Type B pancreatic cell (in vitro differentiated cells): ENCODE measurements around the gene ZP1. TPM values are rescaled to one million over a fixed set of nuclear protein-coding genes. Genes with fewer than 3 reads are reported as not detected.

Experiments
- DNase-seq: peaks from one replicate; pipeline ENCODE4 v3.0.0; 2021; ENCODE audit warnings: mixed read lengths; ENCODE audit not compliant: unreplicated experiment; ENCODE audit errors: extremely low spot score
- H3K27ac Mint-ChIP-seq: 2 replicates; pipeline ENCODE4 v1.8.0; 2021; ENCODE audit warnings: mild to moderate bottlenecking, mixed read lengths
- H3K27me3 Mint-ChIP-seq: 2 replicates; pipeline ENCODE4 v1.8.0; 2021; ENCODE audit warnings: mixed read lengths
- H3K36me3 Mint-ChIP-seq: 2 replicates; pipeline ENCODE4 v1.8.0; 2021; ENCODE audit warnings: mixed read lengths
- H3K4me1 Mint-ChIP-seq: one replicate; pipeline ENCODE4 v1.8.0; 2021; ENCODE audit warnings: mixed read lengths; ENCODE audit not compliant: unreplicated experiment
- H3K4me3 Mint-ChIP-seq: 2 replicates; pipeline ENCODE4 v1.8.0; 2021; ENCODE audit warnings: mild to moderate bottlenecking, mixed read lengths
- H3K9me3 Mint-ChIP-seq: 2 replicates; pipeline ENCODE4 v1.8.0; 2021; ENCODE audit warnings: mixed read lengths
- CTCF ChIP-seq: fragments of 200-600 bp; sonication (generic); conservative IDR thresholded peaks from 2 replicates; pipeline ENCODE4 v1.5.0; 2021; ENCODE audit warnings: antibody characterized with exemption, mild to moderate bottlenecking
- total RNA-seq: library from RNA; stranded (reverse); gene quantifications from 2 replicates; pipeline ENCODE4 v1.2.1, GENCODE V29; 2021; ENCODE audit warnings: low replicate concordance

ZP1 gene
- total RNA-seq, 1 donor from 2014 or later, result not detected

GRCh38 chr11:60899046-60899936 is 31.9 kb downstream of the ZP1 start:
- TF ChIP-seq CTCF, result peak; percentile 94
- H3K4me3 Mint-ChIP-seq, result no peak overlapping the region
- peaks cover 5% of the 10 kb centered on the region for H3K4me1 Mint-ChIP-seq
- no peaks in the 10 kb centered on the region for H3K27me3 Mint-ChIP-seq
- no peak for DNase-seq
- H3K9me3 Mint-ChIP-seq, result no peaks in the 10 kb centered on the region
- H3K27ac Mint-ChIP-seq, result peak overlapping the region; percentile 52
- peaks cover 10% of the 10 kb centered on the region for H3K36me3 Mint-ChIP-seq

GRCh38 chr11:60899977-60900376 is 32.6 kb downstream of the ZP1 start:
- no peak for TF ChIP-seq CTCF
- Mint-ChIP-seq H3K36me3 (peaks cover 10% of the 10 kb centered on the region), H3K27ac (no peak overlapping the region), H3K27me3 (no peaks in the 10 kb centered on the region), H3K4me1 (peaks cover 9% of the 10 kb centered on the region), H3K4me3 (no peak overlapping the region), H3K9me3 (no peaks in the 10 kb centered on the region)
- DNase-seq, result no peak

- H3K27me3 Mint-ChIP-seq, result no peaks in the 10 kb centered on the region
- peaks cover 16% of the 10 kb centered on the region for H3K4me1 Mint-ChIP-seq
- TF ChIP-seq CTCF, result no peak
- H3K27ac Mint-ChIP-seq, result no peak overlapping the region
- no peak overlapping the region for H3K4me3 Mint-ChIP-seq
- no peak for DNase-seq
- peaks cover 6% of the 10 kb centered on the region for H3K36me3 Mint-ChIP-seq
- no peaks in the 10 kb centered on the region for H3K9me3 Mint-ChIP-seq
These were observed 33.5 kb downstream of the ZP1 start for GRCh38 chr11:60900673-60901404.

- Mint-ChIP-seq H3K9me3 (no peaks in the 10 kb centered on the region), H3K4me3 (peak overlapping the region; percentile 22), H3K27me3 (peaks cover under 1% of the 10 kb centered on the region), H3K4me1 (peaks cover 20% of the 10 kb centered on the region), H3K27ac (no peak overlapping the region), H3K36me3 (peaks cover 3% of the 10 kb centered on the region)
- no peak for DNase-seq
- no peak for TF ChIP-seq CTCF
These were observed 35.3 kb downstream of the ZP1 start for GRCh38 chr11:60902625-60903024.

- Mint-ChIP-seq H3K9me3 (no peaks in the 10 kb centered on the region), H3K27ac (peak overlapping the region; percentile 91), H3K4me1 (peaks cover 20% of the 10 kb centered on the region), H3K27me3 (peaks cover 25% of the 10 kb centered on the region), H3K36me3 (no peaks in the 10 kb centered on the region), H3K4me3 (peak overlapping the region; percentile 93)
- no peak for DNase-seq
- no peak for TF ChIP-seq CTCF
These were observed 37.7 kb downstream of the ZP1 start for GRCh38 chr11:60905047-60905446.
